ENCODE data around the gene PGGT1B.

PGGT1B gene

GRCh38 chr5:115227281-115227680, 35.4 kb downstream of the PGGT1B start:
- no peak overlapping the region for H3K9ac ChIP-seq
- no peaks in the 10 kb centered on the region for H3K79me2 ChIP-seq
- no peak overlapping the region for H3K27ac ChIP-seq
- no peaks in the 10 kb centered on the region for H3K27me3 ChIP-seq (ENCODE audit: control insufficient read depth, insufficient read depth, low read length)
- H3K9me3 ChIP-seq (ENCODE audit: control insufficient read depth, low read length) = no peaks in the 10 kb centered on the region
- no peak overlapping the region for H2AFZ ChIP-seq
- no peak for TF ChIP-seq CTCF (IDR thresholded peaks at IDR 0.05)
- H3K4me3 ChIP-seq (ENCODE audit: low read depth, low read length) = no peak overlapping the region
- no peaks in the 10 kb centered on the region for H3K4me1 ChIP-seq
- no peak overlapping the region for H3K4me2 ChIP-seq (ENCODE audit: low read length)
- H3K36me3 ChIP-seq (ENCODE audit: control insufficient read depth, insufficient read depth, low read length) = no peaks in the 10 kb centered on the region

- Histone ChIP-seq H3K36me3 (ENCODE audit: control insufficient read depth, insufficient read depth, low read length) (no peaks in the 10 kb centered on the region), H3K9me3 (ENCODE audit: control insufficient read depth, low read length) (no peaks in the 10 kb centered on the region), H3K4me2 (ENCODE audit: low read length) (no peak overlapping the region), H2AFZ (no peak overlapping the region), H3K4me3 (ENCODE audit: low read depth, low read length) (no peak overlapping the region), H3K9ac (no peak overlapping the region), H3K79me2 (no peaks in the 10 kb centered on the region), H3K27ac (no peak overlapping the region), H3K27me3 (ENCODE audit: control insufficient read depth, insufficient read depth, low read length) (no peaks in the 10 kb centered on the region), H3K4me1 (no peaks in the 10 kb centered on the region)
- no peak for TF ChIP-seq CTCF (IDR thresholded peaks at IDR 0.05)
Measured at GRCh38 chr5:115214541-115214940, 48.1 kb downstream of the PGGT1B start.

- H3K9ac ChIP-seq = no peak overlapping the region
Measured at GRCh38 chr5:115209279-115209678, 53.4 kb downstream of the PGGT1B start.

GRCh38 chr5:115202952-115203351, 59.7 kb downstream of the PGGT1B start:
- H3K27ac ChIP-seq = no peak overlapping the region
- no peaks in the 10 kb centered on the region for H3K9me3 ChIP-seq (ENCODE audit: control insufficient read depth, low read length)
- H3K79me2 ChIP-seq = no peaks in the 10 kb centered on the region
- H3K9ac ChIP-seq = no peak overlapping the region
- no peak overlapping the region for H3K4me2 ChIP-seq (ENCODE audit: low read length)
- no peaks in the 10 kb centered on the region for H3K27me3 ChIP-seq (ENCODE audit: control insufficient read depth, insufficient read depth, low read length)
- no peak for TF ChIP-seq CTCF (IDR thresholded peaks at IDR 0.05)
- H3K4me1 ChIP-seq = no peaks in the 10 kb centered on the region
- no peaks in the 10 kb centered on the region for H3K36me3 ChIP-seq (ENCODE audit: control insufficient read depth, insufficient read depth, low read length)
- no peak overlapping the region for H2AFZ ChIP-seq
- H3K4me3 ChIP-seq (ENCODE audit: low read depth, low read length) = no peak overlapping the region

More at GRCh38 chr5:115209279-115209678, 53.4 kb downstream of the PGGT1B start:
- Histone ChIP-seq H3K4me3 (ENCODE audit: low read depth, low read length) (no peak overlapping the region), H3K4me2 (ENCODE audit: low read length) (no peak overlapping the region), H2AFZ (no peak overlapping the region), H3K4me1 (no peaks in the 10 kb centered on the region), H3K9me3 (ENCODE audit: control insufficient read depth, low read length) (no peaks in the 10 kb centered on the region), H3K36me3 (ENCODE audit: control insufficient read depth, insufficient read depth, low read length) (no peaks in the 10 kb centered on the region), H3K27me3 (ENCODE audit: control insufficient read depth, insufficient read depth, low read length) (no peaks in the 10 kb centered on the region), H3K79me2 (no peaks in the 10 kb centered on the region), H3K27ac (no peak overlapping the region)
- no peak for TF ChIP-seq CTCF (IDR thresholded peaks at IDR 0.05)

GRCh38 chr5:115196161-115196560, 66.5 kb downstream of the PGGT1B start:
- no peak overlapping the region for H3K4me2 ChIP-seq (ENCODE audit: low read length)
- H2AFZ ChIP-seq = no peak overlapping the region
- H3K4me1 ChIP-seq = no peaks in the 10 kb centered on the region
- H3K27ac ChIP-seq = no peak overlapping the region
- H3K4me3 ChIP-seq (ENCODE audit: low read depth, low read length) = no peak overlapping the region
- H3K9ac ChIP-seq = no peak overlapping the region
- TF ChIP-seq CTCF (IDR thresholded peaks at IDR 0.05) = no peak
- no peaks in the 10 kb centered on the region for H3K79me2 ChIP-seq
- H3K36me3 ChIP-seq (ENCODE audit: control insufficient read depth, insufficient read depth, low read length) = no peaks in the 10 kb centered on the region
- H3K9me3 ChIP-seq (ENCODE audit: control insufficient read depth, low read length) = no peaks in the 10 kb centered on the region
- H3K27me3 ChIP-seq (ENCODE audit: control insufficient read depth, insufficient read depth, low read length) = no peaks in the 10 kb centered on the region

All from parathyroid adenoma (tissue), 2 donors.